ENCODE results near the gene KCNMA1.

Gene KCNMA1

DNA sequence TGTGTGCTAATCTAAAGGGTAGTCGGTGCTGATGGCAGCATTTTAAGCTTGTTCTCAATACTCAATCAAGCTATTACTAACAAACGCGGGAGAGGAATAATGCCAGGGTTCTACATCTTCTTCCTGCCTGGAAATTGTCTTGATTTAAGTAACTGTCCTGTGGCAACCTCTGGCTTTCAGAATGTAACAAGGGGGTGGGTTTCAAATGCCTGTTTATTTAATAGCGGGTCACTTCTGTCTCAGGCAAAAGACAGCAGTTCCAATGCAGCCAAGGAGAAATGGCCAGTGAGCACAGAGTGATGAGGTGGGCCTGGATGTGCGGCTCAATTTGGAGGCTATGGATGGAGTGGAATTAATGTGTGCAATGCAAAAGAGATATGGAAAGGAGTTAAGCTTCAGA lies 692.4 kb downstream of the KCNMA1 start:
- DNase-seq = no peak

DNA sequence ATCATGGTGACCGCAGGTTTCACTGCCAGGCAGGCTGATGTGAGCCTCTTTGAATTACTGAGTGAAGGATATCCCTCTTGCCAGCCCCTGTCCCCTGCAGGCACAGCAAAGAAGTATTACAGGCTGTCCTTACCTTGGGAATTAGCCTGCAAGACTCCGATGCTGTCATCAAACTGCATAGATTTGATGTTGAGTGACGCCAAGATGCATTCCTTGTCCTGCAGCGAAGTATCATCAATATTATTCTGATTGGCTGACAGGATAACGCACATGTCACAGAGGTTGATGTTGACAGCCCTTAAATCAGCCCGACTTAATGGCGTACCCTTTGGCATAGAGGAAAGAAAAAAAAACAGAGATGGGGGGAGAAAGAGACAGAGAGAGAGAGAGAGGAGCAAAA lies 693.0 kb downstream of the KCNMA1 start:
- no peak for DNase-seq

DNA sequence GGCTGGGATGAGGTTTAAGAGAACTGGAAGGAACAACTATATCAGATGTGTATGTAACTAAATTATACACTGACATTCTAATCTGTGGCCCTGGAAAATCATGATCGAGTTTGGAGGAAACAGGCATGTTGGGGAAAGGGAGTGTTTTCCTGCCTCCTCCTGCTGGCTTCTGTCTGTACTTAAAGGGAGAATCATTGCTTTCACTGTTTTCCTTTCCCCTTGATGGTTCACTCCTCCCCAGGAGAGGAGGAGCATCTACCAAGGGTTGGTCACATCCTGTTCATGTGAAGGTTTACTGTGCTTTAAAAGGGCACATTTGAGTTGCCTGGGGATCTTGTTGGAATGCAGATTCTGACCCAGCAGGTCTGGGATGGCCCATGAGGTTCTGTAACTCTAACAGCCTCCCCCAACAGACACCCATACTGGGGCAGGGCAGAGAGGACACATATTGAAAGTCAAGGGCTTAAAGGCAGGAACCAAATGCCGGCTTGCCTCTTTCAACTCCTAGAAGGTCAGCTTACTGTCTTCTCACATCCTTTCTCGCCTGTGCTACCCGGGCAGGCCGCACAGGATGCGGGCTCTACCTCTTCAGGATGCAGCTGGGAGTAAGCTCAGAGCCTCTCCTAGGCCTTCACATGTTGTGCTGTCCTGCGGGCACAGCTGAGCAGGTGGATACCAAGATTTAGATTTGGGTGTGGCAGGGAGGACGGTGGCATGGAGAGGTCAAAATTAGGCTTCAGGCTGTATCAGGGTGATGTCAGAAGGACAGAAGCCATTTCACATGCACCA lies 694.8 kb downstream of the KCNMA1 start:
- DNase-seq = peak; percentile 7

DNA sequence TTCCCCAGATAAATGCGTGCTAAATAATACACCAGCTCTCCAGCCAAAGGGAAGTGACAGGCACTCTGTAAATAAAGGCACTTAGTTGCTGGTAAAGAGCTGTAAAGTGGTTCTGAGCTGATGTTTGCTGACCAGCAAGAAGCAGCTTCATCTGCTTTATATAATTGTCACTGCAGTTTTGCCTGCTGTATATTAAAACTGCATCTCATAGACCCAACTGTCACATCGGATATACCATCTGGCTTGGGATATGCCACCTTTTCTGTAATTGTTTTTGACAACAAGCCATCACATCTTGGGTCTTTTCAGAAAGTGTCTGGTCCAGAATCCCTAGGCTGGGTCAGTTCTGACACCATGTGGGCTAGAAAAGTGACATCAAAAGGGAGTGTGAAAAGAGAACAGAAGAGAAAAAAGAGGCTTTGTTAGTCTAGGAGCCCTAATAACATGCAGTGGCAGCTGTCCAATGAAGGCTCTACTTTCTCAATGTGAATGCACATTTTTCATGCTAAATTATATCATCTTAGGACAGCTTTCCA lies 697.6 kb downstream of the KCNMA1 start:
- DNase-seq = no peak

DNA sequence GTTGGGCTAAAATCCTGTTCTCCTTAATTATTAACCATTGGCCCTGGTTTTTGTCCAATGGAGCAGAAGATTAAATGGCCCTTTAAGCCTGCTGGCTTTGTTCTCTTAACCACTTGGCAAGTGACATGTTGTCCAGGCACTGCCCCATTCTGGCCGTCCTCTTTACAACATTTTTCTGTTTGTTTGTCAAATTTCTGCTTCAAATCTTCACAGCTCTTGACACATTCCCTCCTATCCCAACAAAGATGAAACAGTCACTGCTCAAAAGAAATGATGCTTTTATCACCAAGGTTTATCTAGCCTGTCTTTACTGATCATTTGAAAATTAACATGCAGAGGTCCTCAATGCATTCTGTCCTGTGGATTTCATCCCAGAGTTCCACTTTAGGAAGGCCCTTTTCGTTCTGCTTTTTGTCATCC lies 700.4 kb downstream of the KCNMA1 start:
- no peak for DNase-seq

- DNase-seq = no peak
Measured at GRCh38 chr10:76935941-76936613, 701.5 kb downstream of the KCNMA1 start.

DNA sequence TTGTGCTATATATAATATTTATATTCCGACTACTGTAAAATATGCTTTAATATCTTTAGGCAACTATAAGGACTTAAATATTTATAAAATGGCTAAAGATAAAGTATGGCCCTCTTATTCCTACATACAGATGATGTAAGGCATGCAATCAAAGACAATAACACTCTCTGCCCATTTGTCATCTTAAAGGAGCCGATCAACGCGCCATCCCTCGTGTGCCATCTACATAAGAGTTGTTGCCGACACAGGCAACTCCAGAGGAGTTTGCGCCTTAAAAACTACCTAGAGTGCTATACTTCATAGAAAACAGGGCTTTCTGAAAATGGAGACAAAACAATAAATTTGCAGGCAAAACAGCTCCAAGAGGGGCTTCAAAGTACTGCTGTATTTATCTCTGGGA lies 709.0 kb downstream of the KCNMA1 start:
- DNase-seq = no peak

DNA sequence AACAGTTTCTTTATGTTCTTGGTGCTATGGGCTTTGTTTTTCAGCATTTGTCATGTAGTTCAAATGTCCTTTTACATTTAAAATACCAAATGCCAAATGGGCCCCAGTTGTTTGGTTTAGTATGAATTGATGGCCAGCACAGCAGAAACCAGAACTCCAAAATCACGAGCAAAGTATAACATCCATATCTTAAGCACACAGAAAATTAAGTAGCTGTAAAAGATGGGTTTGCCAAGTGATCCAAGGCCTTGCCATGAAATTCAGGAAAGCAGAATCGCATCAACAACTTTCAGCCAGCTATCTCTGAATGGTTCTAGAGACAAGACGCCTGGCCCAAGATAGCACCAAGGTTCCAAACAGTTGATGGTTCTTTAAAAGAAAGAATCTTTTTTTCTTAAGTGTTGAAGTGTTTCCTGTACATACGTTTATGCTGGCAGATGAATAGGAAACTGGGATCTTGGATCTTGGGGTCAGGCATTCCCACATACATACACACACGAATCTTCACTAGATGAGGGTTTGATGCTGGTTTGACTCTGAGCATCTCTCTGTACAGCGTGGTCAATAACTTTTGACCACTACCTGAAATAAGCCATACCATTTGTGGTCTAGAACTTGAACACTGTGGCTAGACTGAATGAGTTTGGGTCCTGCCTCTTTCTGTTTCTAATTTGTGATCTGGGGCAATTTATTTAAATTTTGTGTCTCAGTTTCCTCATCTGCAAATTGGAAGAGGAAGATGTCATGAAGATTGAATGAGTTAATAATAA lies 711.8 kb downstream of the KCNMA1 start:
- no peak for DNase-seq

DNA sequence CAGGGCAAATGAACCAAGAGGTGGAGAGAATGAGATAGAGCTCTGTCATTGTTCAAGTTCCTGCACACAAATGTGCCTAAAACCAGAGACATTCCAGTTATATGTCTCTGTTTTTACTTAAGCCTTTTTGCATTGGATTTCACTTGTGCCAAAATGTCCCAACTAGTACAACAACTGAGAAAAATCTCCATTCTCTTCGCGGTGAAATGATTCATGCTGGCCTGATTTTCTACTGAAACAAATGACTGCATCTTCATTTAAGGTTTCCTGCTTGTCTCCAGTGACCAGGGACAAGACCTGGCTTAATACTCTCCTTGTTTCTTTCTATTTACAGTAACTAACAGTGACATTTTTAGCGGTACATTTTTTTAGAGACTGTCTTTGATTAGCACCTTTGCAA lies 714.9 kb downstream of the KCNMA1 start:
- DNase-seq = no peak

GRCh38 chr10:76921383-76922010 lies 716.1 kb downstream of the KCNMA1 start:
- no peak for DNase-seq

DNA sequence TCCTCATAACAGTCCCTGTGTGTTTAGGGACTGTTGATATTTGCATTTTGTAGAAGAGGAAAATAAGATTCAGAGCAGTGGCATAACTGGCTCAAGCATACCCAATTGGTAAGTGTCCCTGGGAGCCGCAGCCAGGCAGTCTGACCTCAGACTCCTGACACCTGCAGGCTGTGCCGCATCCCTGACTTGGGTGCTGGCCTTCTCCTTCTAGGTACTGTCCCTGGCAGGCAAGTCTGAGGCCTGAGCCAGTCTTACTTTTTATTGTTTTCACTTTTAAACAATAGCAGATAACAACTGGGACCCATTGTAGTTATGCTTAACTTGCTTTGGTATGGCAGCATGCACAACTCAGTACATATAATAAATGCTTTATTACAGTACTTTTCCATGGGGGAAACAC lies 717.0 kb downstream of the KCNMA1 start:
- DNase-seq = no peak

- DNase-seq = peak; percentile 11
Measured at GRCh38 chr10:76918106-76918505, 719.5 kb downstream of the KCNMA1 start.

DNA sequence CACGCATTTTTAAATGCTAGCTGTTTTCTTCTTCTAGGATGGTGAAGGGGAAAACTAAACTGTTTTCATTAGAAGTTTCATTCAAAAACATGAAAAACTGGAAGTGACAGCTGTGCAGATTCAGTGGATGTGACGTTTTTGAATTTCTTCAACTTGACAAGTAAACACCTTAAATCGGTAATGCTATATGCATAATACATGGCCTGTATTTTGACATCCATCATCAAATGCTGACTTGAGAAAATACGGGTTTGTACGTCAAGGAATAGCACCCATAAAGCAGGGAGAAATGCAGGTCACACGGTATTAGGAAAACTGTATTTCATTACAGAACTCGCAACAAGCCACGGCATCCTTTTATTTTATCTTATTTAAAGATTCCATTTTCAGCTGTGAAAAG lies 720.5 kb downstream of the KCNMA1 start:
- DNase-seq = no peak

- DNase-seq = peak; percentile 10
Measured at GRCh38 chr10:76916536-76916935, 721.1 kb downstream of the KCNMA1 start.

GRCh38 chr10:76915316-76915715 lies 722.3 kb downstream of the KCNMA1 start:
- no peak for DNase-seq

- DNase-seq = no peak
Measured at GRCh38 chr10:76911184-76911583, 726.4 kb downstream of the KCNMA1 start.

DNA sequence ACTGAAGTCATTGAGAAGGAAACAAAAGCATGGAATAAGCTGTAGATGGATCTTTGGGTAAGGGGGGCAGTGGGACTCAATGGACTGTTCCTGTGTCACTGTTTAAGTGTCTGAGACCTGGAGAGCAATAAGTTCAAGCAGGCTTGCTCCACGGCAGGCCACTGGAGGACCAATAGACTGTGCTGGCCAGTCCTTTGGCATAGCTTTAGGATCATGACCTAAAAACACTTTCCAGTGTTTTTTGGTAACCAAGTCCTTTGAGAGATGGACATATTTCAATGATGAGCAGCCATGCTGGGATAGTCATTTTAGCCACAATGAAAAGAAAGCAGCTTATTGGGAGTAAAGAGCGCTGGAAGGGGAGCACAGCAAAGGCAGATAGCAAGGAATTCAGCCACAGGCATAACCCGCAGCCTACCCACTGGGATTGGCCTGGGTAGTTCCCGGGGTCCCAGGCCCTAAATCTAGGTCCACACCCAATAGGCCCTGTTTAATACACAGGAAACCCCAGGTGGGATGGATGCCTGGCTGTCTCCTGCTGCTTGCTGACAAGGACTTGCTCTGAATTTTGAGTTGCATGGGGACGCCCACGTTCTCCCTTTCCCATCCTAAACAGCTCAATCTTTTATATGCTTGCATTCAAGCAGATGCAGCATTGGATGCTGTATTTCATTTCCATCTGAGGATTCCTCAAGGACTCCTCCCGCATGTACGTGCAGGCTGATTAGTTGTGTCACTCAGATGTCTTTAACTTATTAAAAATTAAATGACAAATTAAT lies 727.2 kb downstream of the KCNMA1 start:
- DNase-seq = no peak

- DNase-seq = no peak
Measured at GRCh38 chr10:76906256-76906655, 731.4 kb downstream of the KCNMA1 start.

- DNase-seq = no peak
Measured at GRCh38 chr10:76905251-76905650, 732.4 kb downstream of the KCNMA1 start.

DNA sequence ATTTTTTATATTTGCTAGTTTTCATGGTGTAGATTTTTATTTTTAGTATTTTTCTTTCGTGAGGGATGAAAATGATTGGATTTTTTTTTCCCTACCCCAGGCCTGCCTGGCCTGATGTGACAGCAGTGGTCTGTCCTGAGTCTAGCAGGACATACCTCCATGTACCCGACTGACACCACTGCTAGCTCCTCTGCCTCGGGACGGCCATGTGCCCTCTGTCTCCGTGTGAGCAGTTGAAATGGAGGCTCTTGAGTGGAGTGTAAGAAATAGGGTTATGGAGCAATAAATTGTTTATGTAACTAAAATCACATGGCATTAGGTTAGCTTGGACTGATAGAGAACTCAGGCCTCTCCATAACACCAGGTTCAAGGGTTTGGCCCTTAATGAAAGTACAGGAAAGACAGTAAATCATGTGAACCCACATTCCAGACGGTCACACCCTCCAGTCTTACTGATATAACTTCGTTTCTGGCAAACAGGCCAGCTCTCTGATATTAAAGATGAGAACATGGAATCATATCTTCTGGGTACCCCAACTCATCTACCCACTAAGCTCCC lies 734.1 kb downstream of the KCNMA1 start:
- DNase-seq = no peak

DNA sequence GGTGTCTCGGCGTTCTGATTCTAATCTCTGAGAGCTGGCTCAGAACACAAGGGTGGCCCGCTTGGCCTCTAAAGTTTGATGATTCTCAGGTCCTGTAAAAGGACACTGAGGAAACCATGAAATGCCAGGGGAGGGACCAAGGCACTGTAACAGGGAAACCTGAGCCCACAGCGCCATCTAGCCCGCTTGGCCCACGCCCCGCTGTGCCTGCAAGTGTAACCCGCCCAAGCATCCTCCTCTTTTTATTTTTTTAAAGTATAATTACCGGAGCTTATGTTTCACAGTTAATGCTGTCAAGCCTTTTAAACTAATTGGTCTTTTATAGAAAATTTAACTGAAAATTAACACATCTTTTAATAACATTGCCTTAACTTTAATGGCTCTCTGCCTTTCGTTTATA lies 734.7 kb downstream of the KCNMA1 start:
- no peak for DNase-seq

DNA sequence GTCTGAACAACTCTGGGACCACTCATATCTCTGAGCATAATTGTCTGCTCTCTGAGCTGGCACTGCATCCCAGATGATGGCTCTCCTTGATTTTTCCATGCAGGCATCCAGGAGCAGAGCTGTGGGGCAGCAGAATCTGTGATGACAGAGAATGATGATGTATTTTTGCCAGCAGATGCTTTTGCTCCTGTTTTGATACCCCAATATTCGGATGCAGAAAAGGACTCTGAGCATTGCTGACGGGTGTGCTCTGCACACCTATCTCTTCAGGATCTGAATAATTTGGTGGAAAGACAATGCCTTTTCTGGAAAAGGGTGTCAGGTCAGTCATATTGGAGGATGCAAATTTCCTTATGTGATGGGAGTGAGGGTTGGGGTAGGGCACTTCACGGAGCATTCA lies 735.9 kb downstream of the KCNMA1 start:
- no peak for DNase-seq
